Breast epithelium (tissue), 3 donors: Measurements from ENCODE around the gene MTUS2.

Experiments used
- CTCF ChIP-seq, 3 donors: fragments of 450-650 bp; IDR thresholded peaks; one replicate each; pipeline ENCODE4 v1.5.1; 2016 to 2017; ENCODE audit warnings: antibody characterized with exemption in 3 of 3, mild to moderate bottlenecking in 3 of 3, moderate library complexity in 3 of 3
- POLR2A ChIP-seq: fragments of 450-650 bp; IDR thresholded peaks from one replicate; pipeline ENCODE4 v1.6.1; 2016; ENCODE audit warnings: antibody characterized with exemption, mild to moderate bottlenecking, moderate library complexity
- POLR2AphosphoS5 ChIP-seq, 3 donors: sonication (generic); formaldehyde crosslinking; IDR thresholded peaks; one replicate each; pipeline ENCODE4 v1.6.1; 2017; ENCODE audit warnings: antibody characterized with exemption in 3 of 3

DNA sequence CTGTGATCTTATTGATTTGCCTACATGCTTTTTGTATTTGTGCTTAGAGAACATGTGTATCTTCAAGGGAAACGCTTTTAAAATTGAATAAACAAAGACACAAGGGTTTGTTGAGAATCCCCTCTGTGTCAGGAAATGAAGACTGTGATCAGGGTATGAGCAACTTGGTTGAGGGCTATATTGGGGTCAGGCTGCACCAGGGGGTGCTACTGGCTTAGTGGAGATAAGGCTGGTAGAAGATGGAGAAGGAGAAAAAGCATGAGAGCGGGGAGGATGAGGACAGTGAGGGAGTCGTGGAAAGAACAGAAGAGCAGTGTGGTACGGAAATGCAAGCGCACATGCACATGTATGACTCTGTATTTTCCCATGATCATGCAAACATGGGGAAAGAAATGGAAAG, 201.6 kb downstream of the MTUS2 start:
- TF ChIP-seq CTCF (IDR thresholded peaks at IDR 0.05), result no peak
- no peak for TF ChIP-seq POLR2AphosphoS5 (IDR thresholded peaks at IDR 0.05)
- TF ChIP-seq POLR2A, result no peak
